HepG2 (cell line): ENCODE results near the gene NPHS1. TPM values are rescaled to one million over a fixed set of nuclear protein-coding genes. Genes with fewer than 3 reads are reported as not detected.
A peak's percentile ranks its signal among the peaks of the same experiment; 100 is the strongest.

Experiments used
- EED ChIP-seq: sonication (generic); formaldehyde crosslinking; IDR thresholded peaks from 2 replicates; pipeline ENCODE4 v1.5.0; 2020; ENCODE audit warnings: mild to moderate bottlenecking, missing genetic modification reagents
- HBP1 ChIP-seq: IDR thresholded peaks from 2 replicates; pipeline ENCODE4 v1.6.1; 2016; ENCODE audit warnings: low read depth, control low read depth
- HMGXB4 ChIP-seq, 2 experiments: sonication (generic) in 1 of 2; formaldehyde crosslinking in 1 of 2; IDR thresholded peaks; 2 replicates each; pipeline versions ENCODE4 v1.4.0 to v1.6.1; 2018 to 2020; ENCODE audit warnings: missing genetic modification reagents in 2 of 2, borderline replicate concordance in 1 of 2, low read depth in 1 of 2, mild to moderate bottlenecking in 1 of 2, missing biosample characterization in 1 of 2
- NAIF1 ChIP-seq: sonication (generic); formaldehyde crosslinking; IDR thresholded peaks from 2 replicates; pipeline ENCODE4 v1.5.0; 2020; ENCODE audit warnings: mild to moderate bottlenecking, missing genetic modification reagents, borderline replicate concordance
- NR2F2 ChIP-seq: IDR thresholded peaks from 2 replicates; pipeline ENCODE4 v1.6.1; 2012; ENCODE audit warnings: low read depth, inconsistent platforms, borderline replicate concordance
- PHF8 ChIP-seq: sonication (generic); formaldehyde crosslinking; IDR thresholded peaks from 2 replicates; pipeline ENCODE4 v1.5.0; 2020; ENCODE audit warnings: missing genetic modification reagents
- RERE ChIP-seq: IDR thresholded peaks from 2 replicates; pipeline ENCODE4 v1.6.1; 2016; ENCODE audit warnings: low read depth, missing genetic modification reagents, missing compliant biosample characterization
- SMC3 ChIP-seq: IDR thresholded peaks from 2 replicates; pipeline ENCODE4 v1.6.1; 2011; ENCODE audit warnings: low read length, improper control_type of control experiment
- SRF ChIP-seq: IDR thresholded peaks from 2 replicates; pipeline ENCODE4 v1.6.1; 2011; ENCODE audit warnings: mild to moderate bottlenecking, low read depth, low read length, moderate library complexity
- SRY ChIP-seq: sonication (generic); formaldehyde crosslinking; IDR thresholded peaks from 2 replicates; pipeline ENCODE4 v1.8.0; 2022; ENCODE audit warnings: mild to moderate bottlenecking, missing genetic modification reagents
- YEATS4 ChIP-seq: sonication (generic); formaldehyde crosslinking; IDR thresholded peaks from 2 replicates; pipeline ENCODE4 v1.4.0; 2020; ENCODE audit warnings: missing genetic modification reagents, borderline replicate concordance
- ZFX ChIP-seq: sonication (generic); formaldehyde crosslinking; IDR thresholded peaks from 2 replicates; pipeline ENCODE4 v1.4.0; 2020; ENCODE audit warnings: mild to moderate bottlenecking, low read depth, missing genetic modification reagents, moderate library complexity
- ZNF224 ChIP-seq: sonication (generic); formaldehyde crosslinking; IDR thresholded peaks from 2 replicates; pipeline ENCODE4 v1.5.0; 2020; ENCODE audit warnings: mild to moderate bottlenecking, missing genetic modification reagents
- ZNF569 ChIP-seq: sonication (generic); formaldehyde crosslinking; IDR thresholded peaks from 2 replicates; pipeline ENCODE4 v1.5.0; 2020; ENCODE audit warnings: mild to moderate bottlenecking, missing genetic modification reagents, moderate library complexity, borderline replicate concordance
- ZNF687 ChIP-seq: sonication (generic); formaldehyde crosslinking; IDR thresholded peaks from 2 replicates; pipeline ENCODE4 v1.5.1; 2020; ENCODE audit warnings: mild to moderate bottlenecking, missing genetic modification reagents, moderate library complexity
- polyA plus RNA-seq, 8 experiments: library from polyadenylated mRNA; depleted of rRNA in 3 of 8; stranded (reverse) in 7 of 8; unstranded in 1 of 8; fragments of >200 nt; fragmentation: Illumina TruSeq in 4 of 8; extraction: Trizol in 4 of 8; gene quantifications; 2 replicates each; pipeline versions ENCODE4 v1.2.1 to v1.2.3, GENCODE V29; 2011 to 2016; ENCODE audit warnings: low read depth in 4 of 8, missing spikeins in 1 of 8, mixed read lengths in 1 of 8; ENCODE audit not compliant: insufficient read depth in 1 of 8
- total RNA-seq, 5 experiments: library from RNA; depleted of rRNA; stranded (reverse); fragments of >200 nt; fragmentation: Illumina TruSeq; extraction: Trizol; gene quantifications; 2 replicates each; pipeline ENCODE4 v1.2.3, GENCODE V29; 2016; ENCODE audit warnings: low read depth in 1 of 5

Gene NPHS1
- total and polyA plus RNA-seq, 2 of the 13 experiments (the other 11 are each of a cell fraction or from before 2014, with no cell fraction given) = not detected

GRCh38 chr19:35790981-35791813 lies 61.1 kb downstream of the NPHS1 start (continued):
- TF ChIP-seq HBP1 (CRISPR knock-in tag) (no peak), SRY (no peak), ZFX (CRISPR knock-in tag) (peak; percentile 72), HMGXB4 (CRISPR knock-in tag; IDR thresholded peaks at IDR 0.05; ENCODE audit: borderline replicate concordance in 1 of 2, low read depth in 1 of 2) (peak in 1 of 2 experiments; percentile 70; a peak in 2 of 4 replicates), ZNF569 (CRISPR knock-in tag) (no peak), ZNF687 (CRISPR knock-in tag) (peak; percentile 66), ZNF224 (CRISPR knock-in tag) (no peak), RERE (no peak), YEATS4 (CRISPR knock-in tag) (no peak), SRF (no peak), SMC3 (no peak; the same call in 1 of the 2 replicates), EED (CRISPR knock-in tag) (0 out of 2 replicates have a peak, but pooled peaks have one; percentile 58), PHF8 (CRISPR knock-in tag) (no peak; the same call in 1 of the 2 replicates), NAIF1 (CRISPR knock-in tag) (no peak), NR2F2 (no peak)
